CD4-positive, alpha-beta T cell treated with Interleukin-17A for 1 hour (primary cell): ENCODE measurements around the gene ARHGAP23.

Source experiments
- DNase-seq: peaks from one replicate; pipeline ENCODE4 v3.0.0-alpha.2; 2020

The ARHGAP23 gene

DNA sequence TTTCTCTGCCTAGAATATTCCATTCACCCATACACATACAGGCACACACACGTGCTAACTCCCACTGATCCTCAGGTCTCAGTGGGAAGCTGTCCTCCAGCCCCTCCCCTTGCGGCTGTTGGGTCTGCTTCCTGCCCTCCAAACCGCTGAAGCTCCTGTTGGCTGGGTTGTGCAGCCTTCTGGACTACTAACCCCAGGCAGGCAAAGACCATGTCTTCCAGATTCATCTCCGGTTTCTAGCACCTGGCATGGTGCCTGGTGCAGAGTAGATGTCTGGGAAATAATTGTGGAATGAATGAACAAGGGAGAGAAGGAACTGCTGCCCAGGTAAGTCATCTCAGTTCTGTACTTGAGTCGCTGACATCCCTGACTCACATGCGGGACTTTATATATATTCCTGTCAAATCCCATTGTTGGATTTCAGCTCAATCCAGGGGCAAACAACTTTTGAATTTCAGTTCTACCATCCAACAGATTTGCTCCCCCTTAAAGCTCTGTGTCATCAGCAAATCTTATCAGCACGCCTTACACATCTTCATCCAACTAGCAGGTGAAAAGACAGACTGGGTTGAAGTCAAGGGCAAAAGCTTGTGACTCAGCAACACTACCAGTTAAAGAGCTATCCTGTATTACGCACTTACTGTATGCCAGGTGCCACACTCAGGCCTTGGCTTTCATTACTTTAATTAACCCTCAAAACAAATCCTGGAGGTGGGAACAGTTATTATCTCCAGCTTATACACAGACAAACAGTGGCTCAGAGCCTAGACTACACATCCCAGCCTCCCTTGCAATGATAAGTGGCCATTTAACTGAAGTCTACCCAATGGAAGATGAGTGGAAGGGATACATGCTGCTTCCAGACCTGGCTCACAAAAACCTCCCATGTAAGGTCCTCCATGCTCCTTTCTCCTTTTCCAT is 126.4 kb downstream of the ARHGAP23 start:
- DNase-seq, result no peak

DNA sequence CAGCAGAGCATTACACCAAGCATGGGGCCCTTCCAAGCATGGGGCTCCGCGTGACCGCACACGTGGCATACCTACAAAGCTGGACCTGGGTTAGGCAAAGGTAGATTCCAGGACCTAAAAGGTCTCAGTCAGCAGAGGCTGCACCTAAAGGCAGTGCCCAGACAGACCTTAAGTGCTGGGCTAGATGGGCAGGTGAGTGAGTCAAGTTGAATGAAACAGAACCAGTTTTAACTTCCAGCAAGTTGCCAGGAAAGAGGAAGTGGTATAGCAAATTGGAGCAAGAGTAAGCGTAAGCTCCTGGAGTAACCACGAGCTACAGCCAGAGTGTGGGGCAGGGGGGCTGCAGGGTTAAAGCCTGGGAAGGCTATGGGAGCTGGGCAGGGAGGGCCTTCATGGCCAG is 128.0 kb downstream of the ARHGAP23 start:
- DNase-seq, result no peak

DNA sequence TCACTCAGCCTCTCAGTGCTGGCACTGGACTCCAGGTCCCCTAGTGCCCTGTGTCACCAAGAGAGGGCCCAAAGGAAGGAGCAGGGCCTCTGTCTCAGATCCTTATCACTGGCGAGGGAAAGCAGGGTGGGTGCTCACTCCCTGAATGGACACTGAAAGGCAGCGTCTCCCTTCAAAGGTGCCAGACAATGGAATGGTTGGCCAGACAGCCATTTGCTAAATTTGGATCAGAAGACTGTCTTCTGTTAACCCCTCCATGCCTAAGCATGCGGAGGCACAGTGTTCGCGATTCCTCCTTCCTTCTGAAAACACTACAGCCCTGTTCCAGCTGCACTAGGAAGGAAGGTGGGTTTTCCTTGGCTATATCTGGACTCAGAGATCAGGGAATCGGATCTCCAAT is 129.1 kb downstream of the ARHGAP23 start:
- no peak for DNase-seq

DNA sequence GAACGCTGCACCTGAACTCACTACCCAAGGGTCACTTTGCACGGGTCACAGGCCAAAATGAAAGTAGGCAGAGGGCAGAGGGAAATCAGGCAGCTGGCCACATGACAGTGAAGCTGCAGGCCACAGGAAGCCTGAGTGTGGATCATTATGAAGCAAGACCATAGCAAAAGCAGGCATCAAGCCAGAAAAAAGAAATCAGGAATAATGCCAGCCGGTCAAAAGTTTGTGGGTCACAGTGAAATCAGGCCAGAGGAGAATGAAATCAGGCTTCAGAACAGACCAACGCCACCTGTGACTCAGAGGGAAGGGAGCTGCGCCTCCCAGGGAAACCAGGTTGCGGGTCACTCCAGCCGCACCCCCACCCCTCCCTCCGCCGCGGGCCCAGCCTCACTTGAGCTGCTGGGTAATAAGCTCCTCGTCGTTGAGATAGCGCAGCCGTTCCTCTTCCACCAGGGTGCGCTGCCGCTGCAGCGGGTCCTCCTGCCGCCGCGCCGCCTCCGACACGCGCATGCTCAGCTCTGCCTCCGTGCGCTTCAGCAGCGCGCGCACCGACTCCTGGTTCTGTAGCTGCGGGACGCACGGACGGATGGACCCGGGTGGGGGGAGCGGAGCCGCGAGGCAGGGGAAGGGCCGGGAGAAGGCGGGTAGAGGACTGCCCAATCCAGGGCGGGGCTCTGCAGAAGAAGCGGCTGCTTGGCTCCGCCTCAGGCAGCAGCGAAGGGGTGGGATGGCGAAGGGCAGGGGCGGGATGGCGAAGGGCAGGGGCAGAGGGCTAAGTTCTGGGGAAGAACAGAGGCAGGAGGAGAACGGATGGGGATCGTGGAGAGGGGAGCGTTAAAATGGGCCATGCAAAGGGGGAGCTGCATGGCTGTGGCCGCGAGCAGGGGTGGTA is 129.8 kb downstream of the ARHGAP23 start:
- peak; percentile 91 for DNase-seq

DNA sequence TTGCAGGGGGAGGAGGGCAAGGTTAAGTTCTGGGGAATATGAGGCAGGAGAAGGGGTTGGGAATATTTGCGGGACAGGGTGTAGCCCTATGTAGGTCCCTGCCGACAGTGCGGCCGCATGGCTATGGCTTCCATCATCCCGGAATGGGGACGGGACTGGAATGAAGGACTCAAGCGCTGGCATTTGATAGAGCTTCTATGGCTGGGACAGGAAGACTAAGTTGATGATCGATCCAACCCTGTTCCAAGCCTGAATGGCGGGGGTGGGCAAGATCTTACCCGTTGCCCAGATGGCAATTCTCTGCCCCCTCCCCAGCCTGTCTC is 130.4 kb downstream of the ARHGAP23 start:
- DNase-seq, result peak; percentile 32

DNA sequence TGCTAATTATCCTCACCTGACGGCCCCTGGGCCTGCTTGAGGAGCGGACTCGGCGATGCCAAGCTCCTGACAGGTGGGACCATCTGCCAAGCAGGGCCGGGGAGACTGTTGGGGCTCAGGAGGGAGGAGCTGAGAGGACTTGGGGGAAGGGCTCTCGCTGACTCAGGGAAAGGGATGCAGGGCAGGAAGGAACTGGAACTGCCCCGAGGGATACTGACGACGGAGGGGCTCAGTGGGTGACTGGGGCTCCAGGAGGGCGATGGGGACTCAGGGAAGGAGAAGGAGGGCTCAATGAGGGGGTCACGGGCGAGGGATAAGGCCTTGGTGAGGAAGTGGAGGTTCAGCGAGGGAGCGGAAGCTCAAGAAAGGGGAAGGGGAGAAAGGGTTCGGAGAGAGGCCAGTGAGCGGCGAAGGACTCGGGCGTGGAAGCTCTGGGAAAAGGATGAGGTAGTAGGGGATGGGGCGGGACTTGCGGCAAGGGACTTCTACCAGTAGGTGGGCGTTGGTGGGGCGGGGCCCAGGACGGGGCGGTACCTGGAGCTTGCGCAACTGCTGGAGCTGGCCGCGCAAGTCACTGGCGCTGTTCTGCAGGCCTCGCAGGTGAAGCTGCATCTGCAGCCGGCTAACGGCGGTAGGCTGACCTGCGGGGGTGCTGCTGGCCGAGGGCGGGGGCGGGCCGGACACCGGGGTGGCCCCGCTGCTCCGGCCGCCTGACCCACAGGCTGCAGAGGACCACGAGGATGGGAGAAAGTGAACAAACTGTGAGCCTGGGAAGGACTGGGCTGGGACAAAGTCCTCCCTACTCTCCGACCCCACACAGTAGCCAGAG is 131.0 kb downstream of the ARHGAP23 start:
- peak; percentile 89 for DNase-seq

DNA sequence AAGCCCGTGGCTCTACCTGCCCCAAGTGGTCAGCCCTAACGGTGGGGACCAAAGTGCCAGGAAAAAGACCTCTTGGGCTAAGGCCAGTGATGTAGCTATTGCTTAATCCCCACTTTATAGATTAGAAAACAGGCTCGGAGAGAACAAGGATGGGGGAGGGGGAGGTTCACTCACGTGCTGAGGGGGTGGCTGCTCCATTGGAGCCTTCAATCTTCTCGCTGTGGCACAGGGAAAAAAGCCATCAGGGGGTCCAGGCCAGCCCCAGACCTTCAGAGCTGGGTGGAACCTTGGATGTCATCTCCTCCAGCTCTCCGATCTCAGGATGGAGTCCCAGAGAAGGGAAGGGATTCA is 131.6 kb downstream of the ARHGAP23 start:
- DNase-seq, result no peak

DNA sequence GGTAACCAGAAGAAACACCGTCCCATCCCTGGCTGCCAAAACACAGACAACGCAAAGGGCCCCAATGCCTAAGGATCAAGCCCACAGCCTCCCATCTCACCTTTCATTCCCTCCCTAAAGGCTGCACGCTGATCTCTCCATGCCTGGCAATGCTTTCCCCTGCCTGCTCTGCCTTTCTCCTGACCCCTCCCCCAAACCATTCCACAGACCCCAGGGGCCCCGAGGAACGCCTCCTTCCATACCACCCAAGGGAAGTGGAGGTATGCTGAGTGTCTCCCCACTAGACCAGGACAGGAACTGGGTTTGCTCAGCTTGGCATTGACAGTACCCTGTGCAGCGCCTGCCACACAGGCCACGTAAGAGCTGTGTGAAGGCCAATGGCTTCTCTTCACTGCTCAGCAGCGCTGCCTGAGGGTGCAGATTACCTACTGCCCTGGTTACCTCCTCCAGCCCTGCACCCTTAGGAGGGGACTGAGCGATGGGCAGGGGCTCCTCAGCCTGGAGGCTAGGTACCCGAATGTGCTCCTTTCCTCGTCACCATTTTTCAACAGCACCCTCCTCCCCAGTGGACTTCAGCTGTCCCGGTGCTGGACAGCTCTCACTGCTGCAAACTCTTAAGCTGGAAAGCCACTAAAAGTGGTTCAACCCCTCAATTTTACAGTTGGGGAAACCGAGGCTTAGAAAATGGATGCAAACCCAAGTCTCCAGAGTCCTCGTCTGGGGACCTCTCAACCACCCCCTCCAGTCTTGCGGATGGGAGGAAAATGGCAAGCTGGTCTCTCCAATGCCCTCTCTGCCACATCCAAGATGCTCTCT is 132.4 kb downstream of the ARHGAP23 start:
- peak; percentile 28 for DNase-seq

DNA sequence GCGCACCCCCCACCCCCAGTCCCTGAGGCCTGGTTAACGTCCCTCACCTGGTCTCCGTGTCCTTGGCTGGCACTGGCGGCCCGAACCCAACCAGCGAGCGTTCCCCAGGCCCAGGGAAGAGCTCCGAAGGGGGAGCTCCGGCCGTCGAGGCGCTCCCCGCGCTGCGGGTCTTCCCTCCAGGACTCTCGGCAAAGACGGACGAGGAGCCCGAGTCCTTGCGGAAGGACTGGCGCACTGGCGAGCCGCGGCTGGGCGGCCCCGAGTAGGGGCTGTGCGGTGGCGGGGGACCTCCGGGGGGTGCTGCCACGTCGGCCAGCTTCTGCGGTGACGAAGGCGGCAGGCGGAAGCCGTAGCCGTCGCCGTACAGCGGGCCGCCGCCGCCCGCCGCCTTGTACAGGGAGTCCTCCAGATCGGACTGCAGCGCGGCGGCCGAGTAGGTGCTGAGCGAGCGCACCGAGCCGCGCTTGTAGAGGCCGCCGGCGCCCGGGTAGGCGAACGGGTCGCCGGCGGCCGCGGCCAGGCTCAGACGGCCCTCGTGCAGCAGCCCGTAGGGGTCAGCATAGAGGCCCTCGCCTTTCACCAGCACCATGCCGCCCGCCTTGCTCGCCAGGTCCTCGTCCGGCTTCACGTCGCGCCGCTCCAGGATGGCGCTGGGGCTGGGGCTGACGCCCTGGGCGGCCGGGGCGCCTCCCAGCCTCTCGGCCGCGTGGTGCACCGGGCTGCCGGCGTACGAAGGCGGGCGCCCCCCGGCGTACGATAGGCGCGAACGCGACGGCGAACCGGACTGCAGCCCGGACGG is 133.4 kb downstream of the ARHGAP23 start:
- no peak for DNase-seq
